Measurements from ENCODE around the gene MAML3. TPM values are rescaled to one million over a fixed set of nuclear protein-coding genes. Genes with fewer than 3 reads are reported as not detected.

The MAML3 gene
- total RNA-seq, 1 donor from 2014 or later: 2.7 TPM

GRCh38 chr4:139969635-139970266 lies 184.2 kb downstream of the MAML3 start:
- Histone ChIP-seq H3K4me3 (ENCODE audit: low read depth, low read length) (no peak overlapping the region), H3K27me3 (ENCODE audit: control insufficient read depth, insufficient read depth, low read length) (no peaks in the 10 kb centered on the region), H3K36me3 (ENCODE audit: control insufficient read depth, insufficient read depth, low read length) (no peaks in the 10 kb centered on the region)
- no peak for DNase-seq (ENCODE audit: low read depth)
- no peak for TF ChIP-seq CTCF (IDR thresholded peaks at IDR 0.05; ENCODE audit: insufficient read depth, low read length, poor library complexity, severe bottlenecking)

GRCh38 chr4:139968831-139969230 lies 185.2 kb downstream of the MAML3 start:
- no peaks in the 10 kb centered on the region for H3K27me3 ChIP-seq (ENCODE audit: control insufficient read depth, insufficient read depth, low read length)
- no peak for DNase-seq (ENCODE audit: low read depth)
- TF ChIP-seq CTCF (IDR thresholded peaks at IDR 0.05; ENCODE audit: insufficient read depth, low read length, poor library complexity, severe bottlenecking): no peak
- H3K4me3 ChIP-seq (ENCODE audit: low read depth, low read length): no peak overlapping the region
- no peaks in the 10 kb centered on the region for H3K36me3 ChIP-seq (ENCODE audit: control insufficient read depth, insufficient read depth, low read length)

- no peak for TF ChIP-seq CTCF (IDR thresholded peaks at IDR 0.05; ENCODE audit: insufficient read depth, low read length, poor library complexity, severe bottlenecking)
- H3K27me3 ChIP-seq (ENCODE audit: control insufficient read depth, insufficient read depth, low read length): no peaks in the 10 kb centered on the region
- no peaks in the 10 kb centered on the region for H3K36me3 ChIP-seq (ENCODE audit: control insufficient read depth, insufficient read depth, low read length)
- no peak overlapping the region for H3K4me3 ChIP-seq (ENCODE audit: low read depth, low read length)
- DNase-seq (ENCODE audit: low read depth): no peak
Measured at GRCh38 chr4:139966383-139966782, 187.6 kb downstream of the MAML3 start.

GRCh38 chr4:139965789-139966188 lies 188.2 kb downstream of the MAML3 start:
- no peak for TF ChIP-seq CTCF (IDR thresholded peaks at IDR 0.05; ENCODE audit: insufficient read depth, low read length, poor library complexity, severe bottlenecking)
- no peaks in the 10 kb centered on the region for H3K36me3 ChIP-seq (ENCODE audit: control insufficient read depth, insufficient read depth, low read length)

GRCh38 chr4:139963708-139964107 lies 190.3 kb downstream of the MAML3 start:
- Histone ChIP-seq H3K36me3 (ENCODE audit: control insufficient read depth, insufficient read depth, low read length) (no peaks in the 10 kb centered on the region), H3K4me3 (ENCODE audit: low read depth, low read length) (no peak overlapping the region), H3K27me3 (ENCODE audit: control insufficient read depth, insufficient read depth, low read length) (no peaks in the 10 kb centered on the region)
- DNase-seq (ENCODE audit: low read depth): no peak
- no peak for TF ChIP-seq CTCF (IDR thresholded peaks at IDR 0.05; ENCODE audit: insufficient read depth, low read length, poor library complexity, severe bottlenecking)

More at GRCh38 chr4:139965789-139966188, 188.2 kb downstream of the MAML3 start:
- DNase-seq (ENCODE audit: low read depth): no peak
- no peak overlapping the region for H3K4me3 ChIP-seq (ENCODE audit: low read depth, low read length)
- no peaks in the 10 kb centered on the region for H3K27me3 ChIP-seq (ENCODE audit: control insufficient read depth, insufficient read depth, low read length)

GRCh38 chr4:139962130-139962684 lies 191.8 kb downstream of the MAML3 start:
- no peaks in the 10 kb centered on the region for H3K27me3 ChIP-seq (ENCODE audit: control insufficient read depth, insufficient read depth, low read length)
- no peak overlapping the region for H3K4me3 ChIP-seq (ENCODE audit: low read depth, low read length)
- H3K36me3 ChIP-seq (ENCODE audit: control insufficient read depth, insufficient read depth, low read length): no peaks in the 10 kb centered on the region
- no peak for TF ChIP-seq CTCF (IDR thresholded peaks at IDR 0.05; ENCODE audit: insufficient read depth, low read length, poor library complexity, severe bottlenecking)
- no peak for DNase-seq (ENCODE audit: low read depth)

Data from kidney epithelial cell (primary cell).